Measurements from ENCODE around the gene PPP1R9B.

PPP1R9B gene

DNA sequence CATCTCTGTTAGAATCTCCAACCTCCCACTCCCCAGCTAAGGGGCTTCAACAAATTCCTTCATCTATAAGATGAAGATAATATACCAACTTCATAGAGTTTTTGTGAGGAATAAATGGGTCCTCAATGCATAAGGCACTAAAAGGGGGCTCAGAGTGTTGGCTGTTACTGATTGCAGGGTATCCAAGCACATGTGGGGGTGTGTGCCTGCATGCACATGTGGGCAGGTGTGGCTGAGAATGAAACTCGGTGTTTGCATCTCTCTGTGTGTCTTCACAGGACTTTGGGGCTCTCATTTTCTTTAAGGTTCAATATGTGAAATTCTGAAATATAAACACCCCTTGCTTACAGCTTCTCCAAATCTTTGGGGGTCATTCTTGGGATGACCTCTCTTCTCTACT, 4.1 kb upstream of the PPP1R9B start:
- no peak for DNase-seq

- DNase-seq, result no peak
These were observed 3.4 kb upstream of the PPP1R9B start for GRCh38 chr17:50153650-50154575.

DNA sequence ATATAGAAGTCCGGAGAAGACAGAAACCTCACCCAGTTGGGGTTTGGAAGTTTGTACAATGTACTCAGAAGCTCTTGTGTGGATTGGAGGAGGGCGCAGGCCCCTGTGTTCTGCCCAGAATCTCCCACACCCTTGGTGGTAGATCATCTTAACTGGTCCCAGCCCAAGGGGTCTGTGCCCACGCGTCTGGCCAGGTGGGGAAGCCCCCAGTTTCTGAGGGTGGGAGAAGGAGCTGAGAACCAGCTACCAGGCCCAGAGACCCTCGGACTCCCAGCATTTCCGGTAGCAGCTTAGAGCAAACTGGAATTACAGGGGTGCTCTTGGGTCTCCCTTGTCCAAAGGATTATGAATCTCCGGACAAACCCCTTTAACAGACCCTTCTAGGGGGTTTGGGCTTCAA, 2.3 kb upstream of the PPP1R9B start:
- no peak for DNase-seq

DNA sequence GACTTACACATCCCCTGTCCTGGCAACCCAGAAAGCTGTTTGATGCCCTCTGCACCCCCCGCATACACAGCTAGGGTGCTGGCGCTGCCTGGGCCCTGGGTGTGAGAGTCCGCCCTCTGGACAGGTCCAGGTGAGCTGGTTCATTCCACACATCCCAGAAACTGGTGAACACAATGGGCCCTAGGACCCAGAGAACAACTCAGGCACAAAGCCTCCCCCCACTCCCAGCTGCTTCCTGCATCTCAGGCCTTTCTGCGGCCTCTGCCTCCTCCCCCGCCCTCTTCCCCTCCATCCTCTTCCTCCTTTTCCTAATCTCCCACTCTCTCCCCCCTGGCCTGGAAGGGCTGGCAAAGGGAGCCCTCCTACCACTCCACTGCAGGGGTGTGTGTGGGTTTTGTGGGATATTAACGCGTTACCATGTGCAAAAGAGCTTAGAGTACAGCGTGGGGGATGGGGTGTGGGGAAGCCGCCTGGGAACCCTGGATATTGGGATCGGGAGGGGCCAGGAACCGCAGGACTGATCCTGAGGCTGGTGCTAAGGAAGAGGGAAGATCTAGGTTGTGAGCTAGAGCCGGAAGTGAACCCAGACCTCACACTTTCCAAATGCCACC, 1.6 kb upstream of the PPP1R9B start:
- peak; percentile 89 for DNase-seq

DNA sequence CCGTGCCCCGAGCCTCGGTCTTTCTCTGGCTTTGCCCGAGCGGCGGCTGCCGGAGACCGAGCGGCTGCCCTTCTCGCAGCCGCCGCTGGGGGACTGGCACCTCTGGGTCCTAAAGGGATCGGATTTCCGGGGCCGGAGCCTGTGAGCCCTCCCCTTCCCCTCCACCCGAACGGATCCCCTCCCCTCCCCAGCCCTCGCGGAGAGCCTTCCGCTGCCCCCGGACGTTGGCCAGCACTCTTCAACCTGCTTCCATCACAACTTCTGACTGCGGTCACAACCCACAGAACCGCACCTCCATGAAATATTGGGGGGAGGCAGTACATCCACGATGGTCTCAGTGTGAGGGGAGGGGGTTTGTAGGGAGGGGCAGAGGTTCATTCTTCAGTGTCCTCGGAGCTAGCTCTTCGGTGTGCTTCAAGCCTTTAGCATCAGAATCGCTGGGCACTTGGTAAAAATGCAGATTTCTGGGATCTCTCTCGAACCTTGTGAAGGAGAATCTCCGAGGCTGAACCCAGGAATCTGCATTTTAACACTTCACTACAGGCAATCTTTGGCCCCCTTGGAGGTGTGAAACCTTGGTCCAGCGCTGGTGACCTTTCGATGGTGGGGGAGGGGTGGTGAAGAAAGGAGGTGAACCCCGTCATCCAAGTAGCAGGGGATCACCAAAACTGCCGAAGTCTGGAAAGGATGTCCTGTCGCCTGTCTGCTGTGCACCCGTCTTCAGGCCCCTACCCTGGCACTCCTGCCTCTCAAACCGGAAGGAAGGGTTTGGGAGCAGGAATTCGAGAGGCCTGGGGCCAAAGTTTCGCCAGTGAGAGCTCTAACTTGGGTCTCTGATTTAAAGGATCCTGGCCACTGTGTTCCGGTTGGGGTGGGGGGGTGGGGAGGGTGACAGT, 812 bp upstream of the PPP1R9B start:
- peak; percentile 81 for DNase-seq

- DNase-seq, result peak; percentile 72
These were observed 792 bp downstream of the PPP1R9B start for GRCh38 chr17:50149417-50150353.

GRCh38 chr17:50149091-50149416, 1.4 kb downstream of the PPP1R9B start:
- peak; percentile 49 for DNase-seq

DNA sequence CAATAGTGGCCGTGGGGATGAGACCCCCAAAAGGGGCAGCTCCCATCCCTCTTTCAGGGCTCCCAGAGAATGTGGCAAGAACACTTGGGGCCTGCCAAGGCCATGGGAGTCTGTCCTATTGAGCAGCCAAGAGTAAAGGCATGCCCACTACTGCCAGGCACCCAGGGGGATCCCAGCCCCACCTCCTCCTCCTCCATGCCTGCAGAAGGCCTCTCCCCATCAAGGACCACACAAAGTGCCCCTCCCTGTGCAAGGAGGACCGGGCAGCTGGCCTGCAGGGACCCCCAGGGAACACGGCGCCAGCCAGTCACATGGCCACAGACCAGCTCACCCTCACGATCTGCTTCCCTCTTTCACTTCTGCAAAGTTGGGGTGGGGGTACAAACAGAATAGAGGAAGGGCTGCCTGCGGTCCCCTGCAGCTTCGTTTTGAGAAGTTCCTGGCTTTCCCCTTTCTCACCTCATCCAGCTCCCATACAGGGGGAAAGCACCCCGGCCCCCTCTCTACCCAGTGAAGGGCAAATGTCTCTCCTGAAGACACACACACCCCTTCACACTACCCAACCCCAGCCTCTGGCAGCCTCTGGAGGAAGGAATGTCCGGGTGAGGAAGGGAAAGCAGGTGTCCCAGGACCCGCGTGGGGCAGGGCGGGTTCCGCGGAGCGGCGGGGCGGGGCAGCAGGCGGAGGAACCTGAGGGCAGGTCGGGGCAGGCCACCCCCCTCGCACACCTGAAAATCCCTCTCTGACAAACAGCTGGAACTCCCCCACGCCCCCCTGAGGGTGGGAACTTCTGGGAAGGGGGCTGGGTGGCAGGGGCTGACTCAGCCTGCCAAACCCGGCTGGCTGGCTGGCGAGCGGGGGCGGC, 2.0 kb downstream of the PPP1R9B start:
- DNase-seq, result peak; percentile 62

- DNase-seq, result peak; percentile 8
These were observed 2.6 kb downstream of the PPP1R9B start for GRCh38 chr17:50147841-50148225.

- DNase-seq, result peak; percentile 20
These were observed 3.4 kb downstream of the PPP1R9B start for GRCh38 chr17:50146927-50147665.

GRCh38 chr17:50146230-50146926, 4.1 kb downstream of the PPP1R9B start:
- no peak for DNase-seq

- peak; percentile 12 for DNase-seq
These were observed 4.8 kb downstream of the PPP1R9B start for GRCh38 chr17:50145532-50146229.

GRCh38 chr17:50144845-50145531, 5.5 kb downstream of the PPP1R9B start:
- peak; percentile 4 for DNase-seq

- no peak for DNase-seq
These were observed 6.1 kb downstream of the PPP1R9B start for GRCh38 chr17:50144355-50144754.

GRCh38 chr17:50143461-50144176, 6.9 kb downstream of the PPP1R9B start:
- no peak for DNase-seq

DNA sequence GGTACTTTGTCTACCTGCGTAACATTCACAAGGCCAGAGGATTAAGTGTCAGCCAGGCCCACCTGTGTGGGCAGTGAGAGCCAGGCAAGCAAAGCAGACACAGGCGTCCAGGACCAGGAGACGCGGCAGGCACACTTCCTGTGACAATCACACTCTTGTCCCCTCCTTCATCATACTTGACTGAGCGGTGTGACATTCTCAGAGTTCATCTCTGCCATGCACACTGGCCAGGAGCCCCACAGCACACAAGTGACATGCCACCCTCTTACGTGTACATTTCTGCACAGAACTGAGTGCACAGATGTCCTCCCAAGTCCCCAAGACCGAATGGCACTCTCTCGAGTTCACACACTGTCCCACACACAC, 8.7 kb downstream of the PPP1R9B start:
- DNase-seq, result no peak

GRCh38 chr17:50141026-50141744, 9.3 kb downstream of the PPP1R9B start:
- DNase-seq, result no peak
